HCT116 (cell line): ENCODE results near the gene SLC35B2. TPM values are rescaled to one million over a fixed set of nuclear protein-coding genes. Genes with fewer than 3 reads are reported as not detected.

Source experiments
- ATAC-seq: fragments of 200-7000 bp; cut with Tn5 transposase; 2 replicates; pipeline ENCODE4 v1.9.1; 2020; ENCODE audit warnings: mild to moderate bottlenecking, moderate library complexity
- BruUV-seq: library from RNA; stranded (reverse); fragments of 400-500 nt; replicated peaks from 2 replicates; lab custom pipeline; 2021; lab: Mats Ljungman, UMichigan
- CTCF ChIA-PET: fragments of 300-600 bp; sonication (Branson Sonifier 250); formaldehyde crosslinking; loops from one replicate; lab custom pipeline; 2021; ENCODE audit warnings: antibody characterized with exemption; lab: Charles Lee
- POLR2A ChIA-PET: fragments of 300-600, 350-600 bp; sonication (Branson Sonifier 250); formaldehyde crosslinking; loops from one replicate; lab custom pipeline; 2021; ENCODE audit warnings: antibody characterized with exemption; lab: Charles Lee
- RAD21 ChIA-PET, 2 experiments: fragments of 300-600 bp; sonication (Branson Sonifier 250); formaldehyde crosslinking; loops; one replicate each; lab custom pipeline; 2023; ENCODE audit warnings: low total read pairs in 2 of 2; ENCODE audit not compliant: uncharacterized antibody in 2 of 2, unreplicated experiment in 2 of 2, low non-redundant PET in 1 of 2; lab: Charles Lee
- DNase-seq: peaks from one replicate; pipeline ENCODE4 v3.0.0-alpha.2; 2010; ENCODE audit warnings: low read depth, low spot score
- H2AFZ ChIP-seq: fragments of 200-600 bp; shearing (Covaris generic), sonication (generic); 2 replicates; pipeline ENCODE4 v1.6.1; 2017; ENCODE audit warnings: low read depth, mixed run types, mixed read lengths, antibody characterized with exemption, low read length; ENCODE audit not compliant: poor library complexity, severe bottlenecking
- H3K27ac ChIP-seq: 2 replicates; pipeline ENCODE4 v1.5.1; 2012; ENCODE audit warnings: low read depth, low read length
- H3K27me3 ChIP-seq: fragments of 200-600 bp; sonication (generic); 2 replicates; pipeline ENCODE4 v1.6.1; 2016; ENCODE audit warnings: mixed run types, low read length, mixed read lengths; ENCODE audit not compliant: insufficient read depth
- H3K36me3 ChIP-seq, 2 experiments: fragments of 200-500 bp in 1 of 2; fragments of 200-600 bp in 1 of 2; sonication (Bioruptor generic) in 1 of 2; sonication (generic) in 1 of 2; 2 replicates each; pipeline versions ENCODE4 v1.5.1 to v1.6.1; 2014 to 2016; ENCODE audit warnings: low read length in 2 of 2, inconsistent platforms in 1 of 2, mixed read lengths in 1 of 2, mixed run types in 1 of 2; ENCODE audit not compliant: insufficient read depth in 2 of 2, control insufficient read depth in 1 of 2
- H3K4me1 ChIP-seq, 2 experiments: fragments of 200-600 bp in 1 of 2; sonication (generic) in 1 of 2; 2 replicates each; pipeline versions ENCODE4 v1.5.1 to v1.6.1; 2012 to 2017; ENCODE audit warnings: low read length in 2 of 2, inconsistent platforms in 1 of 2, mild to moderate bottlenecking in 1 of 2, mixed read lengths in 1 of 2, mixed run types in 1 of 2, moderate library complexity in 1 of 2; ENCODE audit not compliant: insufficient read depth in 2 of 2, control insufficient read depth in 1 of 2
- H3K4me2 ChIP-seq: fragments of 200-600 bp; sonication (generic); 2 replicates; pipeline ENCODE4 v1.6.1; 2017; ENCODE audit warnings: mixed run types, low read length, mixed read lengths
- H3K4me3 ChIP-seq, 2 experiments: fragments of 200-600 bp in 1 of 2; sonication (generic) in 1 of 2; replicated peaks in 1 of 2; 2 replicates each; pipeline ENCODE4 v1.5.1; 2011 to 2016; ENCODE audit warnings: low read length in 2 of 2, control low read depth in 1 of 2, low read depth in 1 of 2, mild to moderate bottlenecking in 1 of 2, mixed read lengths in 1 of 2, mixed run types in 1 of 2
- H3K79me2 ChIP-seq: fragments of 200-600 bp; sonication (generic); 2 replicates; pipeline ENCODE4 v1.6.1; 2017; ENCODE audit warnings: mild to moderate bottlenecking, mixed run types, low read length, moderate library complexity, mixed read lengths; ENCODE audit not compliant: insufficient read depth
- H3K9ac ChIP-seq: fragments of 200-600 bp; sonication (generic); 2 replicates; pipeline ENCODE4 v1.6.1; 2016; ENCODE audit warnings: low read length, mixed read lengths
- H3K9me2 ChIP-seq: fragments of 200-600 bp; sonication (generic), shearing (Covaris generic); 2 replicates; pipeline ENCODE4 v1.6.1; 2017; ENCODE audit warnings: mixed run types, mild to moderate bottlenecking, moderate library complexity; ENCODE audit not compliant: insufficient read depth
- H3K9me3 ChIP-seq, 2 experiments: fragments of 200-500 bp in 1 of 2; fragments of 200-600 bp in 1 of 2; sonication (Bioruptor generic) in 1 of 2; sonication (generic) in 1 of 2; 2 replicates each; pipeline ENCODE4 v1.6.1; 2014 to 2017; ENCODE audit warnings: low read length in 2 of 2, mixed read lengths in 2 of 2, inconsistent platforms in 1 of 2, low read depth in 1 of 2, mild to moderate bottlenecking in 1 of 2, mixed run types in 1 of 2, moderate library complexity in 1 of 2; ENCODE audit not compliant: control insufficient read depth in 1 of 2, insufficient read depth in 1 of 2
- H4K20me1 ChIP-seq: fragments of 200-600 bp; sonication (generic), shearing (Covaris generic); 2 replicates; pipeline ENCODE4 v1.6.1; 2017; ENCODE audit warnings: mixed run types, mild to moderate bottlenecking, moderate library complexity; ENCODE audit not compliant: insufficient read depth
- RAD21 ChIP-seq: IDR thresholded peaks from 2 replicates; pipeline ENCODE4 v1.6.1; 2012; ENCODE audit warnings: low read depth, mild to moderate bottlenecking
- SP1 ChIP-seq: IDR thresholded peaks from 2 replicates; pipeline ENCODE4 v1.6.1; 2012; ENCODE audit warnings: low read depth
- intact Hi-C: fragments of 100-400 bp; cut with micrococcal nuclease; formaldehyde crosslinking; loops from 2 replicates; pipeline ENCODE4 v1.10.0; 2022
- total RNA-seq: library from RNA; stranded (reverse); gene quantifications from one replicate; pipeline ENCODE4 v1.2.1, GENCODE V29; 2021; ENCODE audit not compliant: unreplicated experiment
- TF ChIP-seq, protein P1 (sequence below), 3 experiments: fragments of 200-600 bp in 1 of 3; sonication (generic) in 1 of 3; IDR thresholded peaks in 2 of 3; conservative IDR thresholded peaks in 1 of 3; 2 replicates each; pipeline ENCODE4 v1.5.1; 2012 to 2017; ENCODE audit warnings: low read depth in 2 of 3, low read length in 2 of 3, antibody characterized with exemption in 1 of 3, borderline replicate concordance in 1 of 3, control low read depth in 1 of 3, mild to moderate bottlenecking in 1 of 3, mixed read lengths in 1 of 3, mixed run types in 1 of 3, moderate library complexity in 1 of 3; ENCODE audit not compliant: insufficient read depth in 1 of 3

Gene SLC35B2
- total RNA-seq, 1 experiment from 2014 or later = 50.5 TPM

DNA sequence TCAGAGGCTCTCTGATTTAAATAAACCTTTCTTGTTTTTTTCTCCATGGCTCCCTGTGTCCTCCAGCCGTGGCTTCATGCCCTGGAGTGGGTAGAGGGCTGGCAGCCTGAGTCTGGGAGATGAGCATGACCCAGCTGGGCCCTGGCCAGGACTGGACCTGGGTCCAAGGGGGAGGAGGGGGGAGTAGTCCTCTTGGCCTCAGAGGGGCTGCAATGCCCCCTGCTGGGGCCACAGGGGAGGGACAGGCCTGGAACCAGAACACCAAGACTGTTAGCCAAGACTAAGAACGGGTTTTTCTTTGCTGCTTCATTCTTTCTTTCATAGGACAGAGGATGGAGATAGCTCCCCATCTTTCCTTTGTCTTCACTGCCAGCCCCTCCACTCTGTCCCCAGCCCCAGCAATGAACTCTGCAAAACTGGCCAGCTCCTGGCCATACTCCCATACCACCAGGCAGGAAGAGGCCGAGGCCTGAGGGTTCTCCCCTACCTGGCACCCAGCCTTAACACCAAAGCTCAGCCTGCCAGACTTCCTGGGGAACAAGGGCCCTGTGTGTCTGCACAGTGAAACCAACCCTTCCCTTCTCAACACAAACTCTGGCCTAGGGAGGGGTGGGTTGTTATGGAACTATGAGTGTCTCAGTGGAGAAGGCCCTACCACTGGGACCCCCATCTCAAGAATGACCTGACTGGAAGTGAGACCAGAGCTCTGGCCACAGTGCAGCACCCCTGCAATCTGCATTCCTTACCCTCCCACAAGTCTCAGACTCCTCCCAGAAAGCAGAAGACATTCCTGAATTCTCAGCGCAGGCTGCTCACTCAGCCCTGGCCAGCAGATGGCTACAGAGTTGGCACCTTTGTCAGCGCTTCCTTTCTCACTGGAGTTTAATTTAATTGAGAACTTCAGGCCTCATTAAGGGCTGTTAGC, 23.0 kb downstream of the SLC35B2 start:
- Histone ChIP-seq H3K4me3 (no peak overlapping the region), H3K36me3 (peaks cover 17 to 48% of the 10 kb centered on the region in 2 experiments; a peak in 3 of 4 replicates), H3K9ac (no peak overlapping the region), H3K9me2 (no peaks in the 10 kb centered on the region), H4K20me1 (no peaks in the 10 kb centered on the region), H3K9me3 (no peaks in the 10 kb centered on the region), H3K27me3 (no peaks in the 10 kb centered on the region), H3K4me2 (peak overlapping the region; percentile 35; the same call in 1 of the 2 replicates), H3K4me1 (peaks cover 29 to 42% of the 10 kb centered on the region in 2 experiments), H2AFZ (no peak overlapping the region), H3K27ac (peak overlapping the region; percentile 41), H3K79me2 (no peaks in the 10 kb centered on the region)
- intact Hi-C loops = loop anchor here (1.0 kb wide), 2 partner anchors 62 to 138 kb away; no protein-coding TSS in a partner anchor
- ChIA-PET POLR2A (interaction anchor here (1.4 to 2.5 kb wide), 2 partner anchors 11 to 12 kb away, joined by 7 to 20 read pairs; partner anchors contain the start of genes HSP90AB1 and SLC29A1), CTCF (interaction anchor here (0.9 to 2.6 kb wide), 8 partner anchors 8 to 137 kb away, joined by 3 to 22 read pairs (median 7); partner anchors contain the start of genes HSP90AB1 and SLC29A1), RAD21 (no interaction called here)
- DNase-seq (no peak), ATAC-seq (peak; percentile 53)
- no TSS peak for BruUV-seq
- TF ChIP-seq, protein P1, sequence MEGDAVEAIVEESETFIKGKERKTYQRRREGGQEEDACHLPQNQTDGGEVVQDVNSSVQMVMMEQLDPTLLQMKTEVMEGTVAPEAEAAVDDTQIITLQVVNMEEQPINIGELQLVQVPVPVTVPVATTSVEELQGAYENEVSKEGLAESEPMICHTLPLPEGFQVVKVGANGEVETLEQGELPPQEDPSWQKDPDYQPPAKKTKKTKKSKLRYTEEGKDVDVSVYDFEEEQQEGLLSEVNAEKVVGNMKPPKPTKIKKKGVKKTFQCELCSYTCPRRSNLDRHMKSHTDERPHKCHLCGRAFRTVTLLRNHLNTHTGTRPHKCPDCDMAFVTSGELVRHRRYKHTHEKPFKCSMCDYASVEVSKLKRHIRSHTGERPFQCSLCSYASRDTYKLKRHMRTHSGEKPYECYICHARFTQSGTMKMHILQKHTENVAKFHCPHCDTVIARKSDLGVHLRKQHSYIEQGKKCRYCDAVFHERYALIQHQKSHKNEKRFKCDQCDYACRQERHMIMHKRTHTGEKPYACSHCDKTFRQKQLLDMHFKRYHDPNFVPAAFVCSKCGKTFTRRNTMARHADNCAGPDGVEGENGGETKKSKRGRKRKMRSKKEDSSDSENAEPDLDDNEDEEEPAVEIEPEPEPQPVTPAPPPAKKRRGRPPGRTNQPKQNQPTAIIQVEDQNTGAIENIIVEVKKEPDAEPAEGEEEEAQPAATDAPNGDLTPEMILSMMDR (IDR thresholded peaks at IDR 0.05 in 2 of 3, conservative IDR thresholded peaks at IDR 0.05 in 1 of 3; ENCODE audit: borderline replicate concordance in 1 of 3, insufficient read depth in 1 of 3, low read depth in 2 of 3, low read length in 2 of 3) = peak; percentile 68 to 82 (median 77)
- TF ChIP-seq SP1 = no peak
- TF ChIP-seq RAD21 = peak; percentile 76
